ENCODE results near the gene HM13. TPM values are rescaled to one million over a fixed set of nuclear protein-coding genes. Genes with fewer than 3 reads are reported as not detected.
A peak's percentile ranks its signal among the peaks of the same experiment; 100 is the strongest.

HM13 gene
- total RNA-seq, 1 experiment from 2014 or later: 183 TPM

GRCh38 chr20:31568041-31568731 lies 53.9 kb downstream of the HM13 start:
- no TSS peak for BruUV-seq (replicated peaks)
- Histone ChIP-seq H3K4me2 (ENCODE audit: low read length) (peak overlapping the region; percentile 72), H3K9me3 (ENCODE audit: control insufficient read depth in 1 of 2, insufficient read depth in 1 of 2, low read depth in 1 of 2, low read length in 2 of 2) (no peaks in the 10 kb centered on the region), H3K27me3 (ENCODE audit: insufficient read depth, low read length) (no peaks in the 10 kb centered on the region), H3K27ac (ENCODE audit: low read depth, low read length) (peak overlapping the region; percentile 98), H3K36me3 (ENCODE audit: control insufficient read depth in 1 of 2, insufficient read depth in 2 of 2, low read length in 2 of 2) (peaks cover 0 to 11% of the 10 kb centered on the region in 2 experiments; a peak in 1 of 4 replicates), H4K20me1 (ENCODE audit: insufficient read depth) (no peaks in the 10 kb centered on the region), H2AFZ (ENCODE audit: low read depth, low read length, poor library complexity, severe bottlenecking) (no peak overlapping the region), H3K9ac (ENCODE audit: low read length) (peak overlapping the region; percentile 52), H3K4me3 (replicated peaks in 1 of 2; ENCODE audit: low read depth in 1 of 2, low read length in 2 of 2) (no peak overlapping the region), H3K4me1 (ENCODE audit: control insufficient read depth in 1 of 2, insufficient read depth in 2 of 2, low read length in 2 of 2) (peaks cover 90 to 94% of the 10 kb centered on the region in 2 experiments), H3K9me2 (ENCODE audit: insufficient read depth) (no peaks in the 10 kb centered on the region), H3K79me2 (ENCODE audit: insufficient read depth, low read length) (peaks cover 2% of the 10 kb centered on the region; the same call in 1 of the 2 replicates)
- intact Hi-C loops (cut with micrococcal nuclease): no loop called here
- 0 out of 6 replicates have a peak, but pooled peaks of 1 of the 3 experiments have one; percentile 18 for TF ChIP-seq CTCF (IDR thresholded peaks at IDR 0.05 in 2 of 3, conservative IDR thresholded peaks at IDR 0.05 in 1 of 3; ENCODE audit: borderline replicate concordance in 1 of 3, insufficient read depth in 1 of 3, low read depth in 2 of 3, low read length in 2 of 3)
- TF ChIP-seq ZFX (IDR thresholded peaks at IDR 0.05): no peak
- DNase-seq (ENCODE audit: low read depth, low spot score) (no peak), ATAC-seq (no peak)
- CTCF ChIA-PET: interaction anchor here (0.9 to 10.8 kb wide), 9 partner anchors 10 to 94 kb away, joined by 3 to 256 read pairs (median 13); partner anchors contain the start of gene ID1
- POLR2A ChIA-PET: interaction anchor here (0.5 to 28.6 kb wide), 5 partner anchors 20 to 108 kb away, joined by 3 to 1106 read pairs (median 19); partner anchors contain the start of gene ID1
- RAD21 ChIA-PET (ENCODE audit: low non-redundant PET in 1 of 2, low total read pairs in 2 of 2, uncharacterized antibody in 2 of 2, unreplicated experiment in 2 of 2): interaction anchor here (0.6 to 5.7 kb wide), 9 partner anchors 7 to 47 kb away, joined by 3 to 74 read pairs (median 6); no protein-coding TSS in a partner anchor

GRCh38 chr20:31568773-31569162 lies 54.5 kb downstream of the HM13 start:
- no peaks in the 10 kb centered on the region for H3K9me3 ChIP-seq (ENCODE audit: control insufficient read depth in 1 of 2, insufficient read depth in 1 of 2, low read depth in 1 of 2, low read length in 2 of 2)
- no peak for ATAC-seq
- no TSS peak for BruUV-seq (replicated peaks)
- peak overlapping the region; percentile 72 for H3K4me2 ChIP-seq (ENCODE audit: low read length)
- peak overlapping the region; percentile 52 for H3K9ac ChIP-seq (ENCODE audit: low read length)
- H3K4me1 ChIP-seq (ENCODE audit: control insufficient read depth in 1 of 2, insufficient read depth in 2 of 2, low read length in 2 of 2): peaks cover 87 to 93% of the 10 kb centered on the region in 2 experiments
- H3K27me3 ChIP-seq (ENCODE audit: insufficient read depth, low read length): no peaks in the 10 kb centered on the region
- no peaks in the 10 kb centered on the region for H3K9me2 ChIP-seq (ENCODE audit: insufficient read depth)
- DNase-seq (ENCODE audit: low read depth, low spot score): no peak
- no peak overlapping the region for H2AFZ ChIP-seq (ENCODE audit: low read depth, low read length, poor library complexity, severe bottlenecking)
- H4K20me1 ChIP-seq (ENCODE audit: insufficient read depth): no peaks in the 10 kb centered on the region
- H3K36me3 ChIP-seq (ENCODE audit: control insufficient read depth in 1 of 2, insufficient read depth in 2 of 2, low read length in 2 of 2): peaks cover 0 to 6% of the 10 kb centered on the region in 2 experiments; a peak in 1 of 4 replicates
- intact Hi-C loops (cut with micrococcal nuclease): no loop called here
- RAD21 ChIA-PET (ENCODE audit: low non-redundant PET in 1 of 2, low total read pairs in 2 of 2, uncharacterized antibody in 2 of 2, unreplicated experiment in 2 of 2): interaction anchor here (1.0 to 5.7 kb wide), 6 partner anchors 8 to 44 kb away, joined by 3 to 74 read pairs (median 6); no protein-coding TSS in a partner anchor
- POLR2A ChIA-PET: interaction anchor here (1.7 to 28.6 kb wide), 3 partner anchors 8 to 36 kb away, joined by 9 to 1106 read pairs (median 19); partner anchors contain the start of gene ID1
- no peak overlapping the region for H3K4me3 ChIP-seq (replicated peaks in 1 of 2; ENCODE audit: low read depth in 1 of 2, low read length in 2 of 2)
- CTCF ChIA-PET: interaction anchor here (0.8 to 10.8 kb wide), 12 partner anchors 9 to 155 kb away, joined by 3 to 256 read pairs (median 7); partner anchors contain the start of gene ID1
- H3K79me2 ChIP-seq (ENCODE audit: insufficient read depth, low read length): 0 out of 2 replicates have a peak, but pooled peaks cover 4% of the 10 kb centered on the region
- H3K27ac ChIP-seq (ENCODE audit: low read depth, low read length): peak overlapping the region; percentile 98
- TF ChIP-seq SRF (IDR thresholded peaks at IDR 0.05; ENCODE audit: low read depth): no peak
- TF ChIP-seq POLR2AphosphoS5 (IDR thresholded peaks at IDR 0.05; ENCODE audit: low read depth, low read length): no peak
- no peak for TF ChIP-seq REST (IDR thresholded peaks at IDR 0.05; ENCODE audit: low read depth)
- no peak for TF ChIP-seq JUND (IDR thresholded peaks at IDR 0.05)
- no peak for TF ChIP-seq ZFX (IDR thresholded peaks at IDR 0.05)
- TF ChIP-seq EGR1 (IDR thresholded peaks at IDR 0.05; ENCODE audit: low read depth): no peak
- no peak for TF ChIP-seq RAD21 (IDR thresholded peaks at IDR 0.05; ENCODE audit: low read depth)
- TF ChIP-seq TCF7L2 (IDR thresholded peaks at IDR 0.05; ENCODE audit: borderline replicate concordance, extremely low read depth, insufficient read depth, insufficient read length): no peak
- TF ChIP-seq CBX3 (IDR thresholded peaks at IDR 0.05; ENCODE audit: low read depth): no peak
- TF ChIP-seq YY1 (IDR thresholded peaks at IDR 0.05; ENCODE audit: extremely low read depth, insufficient replicate concordance, low read depth, low read length): no peak

Measured in HCT116 (cell line).